ENCODE results near the gene PEAK3. TPM values are rescaled to one million over a fixed set of nuclear protein-coding genes. Genes with fewer than 3 reads are reported as not detected.
A peak's percentile ranks its signal among the peaks of the same experiment; 100 is the strongest.

Gene PEAK3
- total RNA-seq, 1 donor from 2014 or later: 0.77 TPM

- peak; percentile 56 for DNase-seq
- H3K9me3 ChIP-seq (replicated peaks): no peaks in the 10 kb centered on the region
- TF ChIP-seq CTCF (IDR thresholded peaks at IDR 0.05; ENCODE audit: borderline replicate concordance): no peak
- H3K27me3 ChIP-seq (ENCODE audit: low read depth): peaks cover 68% of the 10 kb centered on the region
- H3K4me1 ChIP-seq: peaks cover 11% of the 10 kb centered on the region
- H3K4me3 ChIP-seq: peak overlapping the region; percentile 44
- H3K27ac ChIP-seq (replicated peaks): no peak overlapping the region
- no peaks in the 10 kb centered on the region for H3K36me3 ChIP-seq
- intact Hi-C loops (cut with micrococcal nuclease): no loop called here
These were observed 20.6 kb upstream of the PEAK3 start for GRCh38 chr19:2302319-2303210.

- no peak for TF ChIP-seq CTCF (IDR thresholded peaks at IDR 0.05; ENCODE audit: borderline replicate concordance)
- H3K4me1 ChIP-seq: peaks cover 10% of the 10 kb centered on the region
- DNase-seq: no peak
- H3K4me3 ChIP-seq: no peak overlapping the region
- intact Hi-C loops (cut with micrococcal nuclease): no loop called here
- no peaks in the 10 kb centered on the region for H3K9me3 ChIP-seq (replicated peaks)
- peaks cover 58% of the 10 kb centered on the region for H3K27me3 ChIP-seq (ENCODE audit: low read depth)
- no peak overlapping the region for H3K27ac ChIP-seq (replicated peaks)
- H3K36me3 ChIP-seq: no peaks in the 10 kb centered on the region
These were observed 18.6 kb upstream of the PEAK3 start for GRCh38 chr19:2300533-2300932.

DNA sequence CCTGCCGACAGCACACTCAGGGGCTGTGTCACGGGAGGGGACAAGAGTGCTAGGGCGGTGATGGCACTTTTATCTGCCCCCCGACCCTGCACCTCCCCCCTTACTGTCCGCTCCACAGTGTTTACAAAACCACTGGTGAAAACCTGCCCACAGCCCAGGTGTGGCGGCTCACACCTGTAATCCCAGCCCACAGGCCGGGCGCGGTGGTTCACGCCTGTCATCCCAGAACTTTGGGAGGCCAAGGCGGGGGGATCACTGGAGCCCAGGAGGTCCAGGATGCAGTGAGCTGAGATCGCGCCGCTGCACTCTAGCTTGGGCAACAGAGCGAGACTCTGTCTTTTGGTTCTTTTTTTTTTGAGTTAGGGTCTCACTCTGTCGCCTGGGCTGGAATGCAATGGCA lies 14.2 kb upstream of the PEAK3 start:
- Histone ChIP-seq H3K36me3 (no peaks in the 10 kb centered on the region), H3K4me3 (no peak overlapping the region), H3K9me3 (replicated peaks) (no peaks in the 10 kb centered on the region), H3K27ac (replicated peaks) (no peak overlapping the region), H3K4me1 (peaks cover 25% of the 10 kb centered on the region), H3K27me3 (ENCODE audit: low read depth) (peaks cover 62% of the 10 kb centered on the region)
- intact Hi-C loops (cut with micrococcal nuclease): no loop called here
- no peak for TF ChIP-seq CTCF (IDR thresholded peaks at IDR 0.05; ENCODE audit: borderline replicate concordance)
- DNase-seq: no peak

GRCh38 chr19:2294687-2295335 lies 12.8 kb upstream of the PEAK3 start:
- H3K27me3 ChIP-seq (ENCODE audit: low read depth): peaks cover 64% of the 10 kb centered on the region
- H3K9me3 ChIP-seq (replicated peaks): no peaks in the 10 kb centered on the region
- H3K36me3 ChIP-seq: no peaks in the 10 kb centered on the region
- intact Hi-C loops (cut with micrococcal nuclease): no loop called here
- peaks cover 38% of the 10 kb centered on the region for H3K4me1 ChIP-seq
- DNase-seq: no peak
- H3K4me3 ChIP-seq: peak overlapping the region; percentile 49
- TF ChIP-seq CTCF (IDR thresholded peaks at IDR 0.05; ENCODE audit: borderline replicate concordance): no peak
- peak overlapping the region; percentile 16 for H3K27ac ChIP-seq (replicated peaks)

DNA sequence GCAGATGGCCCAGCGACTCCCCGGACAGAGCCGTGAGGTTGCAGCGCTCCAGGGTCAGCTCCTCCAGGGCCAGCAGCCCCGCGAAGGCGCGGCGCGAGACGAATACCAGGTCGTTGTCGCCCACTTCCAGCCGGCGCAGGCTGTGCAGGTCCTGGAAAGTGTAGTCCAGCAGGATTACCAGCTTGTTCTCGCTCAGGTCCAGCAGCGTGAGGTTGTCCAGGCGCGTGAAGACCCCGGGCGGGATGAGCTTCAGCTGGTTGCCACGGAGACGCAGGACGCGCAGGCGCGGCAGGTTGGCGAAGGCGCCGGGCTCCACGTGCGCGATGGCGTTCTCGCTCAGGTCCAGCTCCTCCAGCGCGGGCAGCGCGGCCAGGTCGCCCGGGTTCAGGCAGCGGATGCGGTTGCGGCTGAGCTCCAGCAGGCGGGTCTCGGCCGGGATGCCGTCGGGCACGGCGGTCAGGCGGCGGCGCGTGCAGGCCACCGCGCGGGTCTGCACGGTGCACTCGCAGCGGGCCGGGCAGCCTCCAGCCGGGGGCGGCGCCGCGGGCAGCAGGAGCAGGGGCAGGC lies 9.3 kb upstream of the PEAK3 start:
- Histone ChIP-seq H3K4me1 (peaks cover 44% of the 10 kb centered on the region), H3K4me3 (peak overlapping the region; percentile 59), H3K27ac (replicated peaks) (no peak overlapping the region), H3K9me3 (replicated peaks) (no peaks in the 10 kb centered on the region), H3K27me3 (ENCODE audit: low read depth) (peaks cover 90% of the 10 kb centered on the region), H3K36me3 (no peaks in the 10 kb centered on the region)
- intact Hi-C loops (cut with micrococcal nuclease): no loop called here
- TF ChIP-seq CTCF (IDR thresholded peaks at IDR 0.05; ENCODE audit: borderline replicate concordance): no peak
- DNase-seq: no peak

All from left ventricle myocardium inferior (tissue), 1 donor.